Activated B cell treated with CpG ODN at 0.5 μM for 24 hours (primary cell): Measurements from ENCODE around the gene NFIB. TPM values are rescaled to one million over a fixed set of nuclear protein-coding genes. Genes with fewer than 3 reads are reported as not detected.

Source experiments
- ATAC-seq: fragments of 200-7000 bp; cut with Tn5 transposase; one replicate; pipeline ENCODE4 v1.10.0; 2021; ENCODE audit warnings: low read depth, mild to moderate bottlenecking, moderate library complexity
- CTCF ChIA-PET: fragments of 350-600 bp; sonication (Branson Sonifier 250); formaldehyde crosslinking; loops from one replicate; lab custom pipeline; 2021; ENCODE audit warnings: antibody characterized with exemption; lab: Charles Lee
- POLR2A ChIA-PET: fragments of 350-600 bp; sonication (Branson Sonifier 250); formaldehyde crosslinking; loops from one replicate; lab custom pipeline; 2021; ENCODE audit warnings: antibody characterized with exemption; lab: Charles Lee
- DNase-seq: peaks from one replicate; pipeline ENCODE4 v3.0.0; 2022
- H3K27ac Mint-ChIP-seq: one replicate; pipeline ENCODE4 v1.8.0; 2020; ENCODE audit warnings: mixed read lengths
- H3K27me3 Mint-ChIP-seq: one replicate; pipeline ENCODE4 v1.8.0; 2021; ENCODE audit warnings: mixed read lengths
- H3K36me3 Mint-ChIP-seq: one replicate; pipeline ENCODE4 v1.8.0; 2021; ENCODE audit warnings: low read depth, mixed read lengths
- H3K4me1 Mint-ChIP-seq: one replicate; pipeline ENCODE4 v1.8.0; 2021; ENCODE audit warnings: mixed read lengths
- H3K4me3 Mint-ChIP-seq: one replicate; pipeline ENCODE4 v1.8.0; 2020; ENCODE audit warnings: mild to moderate bottlenecking, mixed read lengths
- H3K9me3 Mint-ChIP-seq: one replicate; pipeline ENCODE4 v1.8.0; 2020; ENCODE audit warnings: mixed read lengths
- intact Hi-C: fragments of 100-400 bp; cut with micrococcal nuclease; formaldehyde crosslinking; loops from one replicate; pipeline ENCODE4 v1.15.1; 2024
- total RNA-seq: library from RNA; stranded (reverse); gene quantifications from 2 replicates; pipeline ENCODE4 v1.2.3, GENCODE V29; 2022
- TF ChIP-seq, protein P1 (sequence below): fragments of 200-600 bp; IDR thresholded peaks from one replicate; pipeline ENCODE4 v1.8.0; 2022; ENCODE audit warnings: antibody characterized with exemption, mild to moderate bottlenecking

Gene NFIB
- total RNA-seq, 1 donor from 2014 or later, result not detected

DNA sequence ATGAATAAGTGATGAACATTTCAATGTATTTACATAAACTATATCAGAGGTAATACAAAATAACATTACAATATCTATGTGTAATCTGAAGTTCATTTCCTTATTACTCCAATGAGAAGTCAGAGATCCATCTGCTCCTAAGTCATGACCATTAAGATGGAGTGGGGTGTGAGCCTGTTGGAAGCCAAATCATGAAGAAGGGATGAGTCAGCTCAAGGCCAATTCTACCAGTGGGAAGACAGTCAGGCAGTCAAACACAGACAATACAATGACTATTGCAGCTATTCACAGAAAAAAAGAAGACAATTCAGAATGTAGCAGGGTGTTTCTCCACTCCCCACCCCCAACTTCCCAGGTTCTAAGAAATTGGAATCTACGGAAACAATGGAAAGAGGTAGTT is 155.0 kb downstream of the NFIB start:
- ATAC-seq (no peak), DNase-seq (no peak)
- Mint-ChIP-seq H3K9me3 (no peaks in the 10 kb centered on the region), H3K27ac (no peak overlapping the region), H3K4me3 (no peak overlapping the region), H3K4me1 (no peaks in the 10 kb centered on the region), H3K36me3 (no peaks in the 10 kb centered on the region), H3K27me3 (no peaks in the 10 kb centered on the region)
- intact Hi-C loops, result no loop called here
- TF ChIP-seq, protein P1, sequence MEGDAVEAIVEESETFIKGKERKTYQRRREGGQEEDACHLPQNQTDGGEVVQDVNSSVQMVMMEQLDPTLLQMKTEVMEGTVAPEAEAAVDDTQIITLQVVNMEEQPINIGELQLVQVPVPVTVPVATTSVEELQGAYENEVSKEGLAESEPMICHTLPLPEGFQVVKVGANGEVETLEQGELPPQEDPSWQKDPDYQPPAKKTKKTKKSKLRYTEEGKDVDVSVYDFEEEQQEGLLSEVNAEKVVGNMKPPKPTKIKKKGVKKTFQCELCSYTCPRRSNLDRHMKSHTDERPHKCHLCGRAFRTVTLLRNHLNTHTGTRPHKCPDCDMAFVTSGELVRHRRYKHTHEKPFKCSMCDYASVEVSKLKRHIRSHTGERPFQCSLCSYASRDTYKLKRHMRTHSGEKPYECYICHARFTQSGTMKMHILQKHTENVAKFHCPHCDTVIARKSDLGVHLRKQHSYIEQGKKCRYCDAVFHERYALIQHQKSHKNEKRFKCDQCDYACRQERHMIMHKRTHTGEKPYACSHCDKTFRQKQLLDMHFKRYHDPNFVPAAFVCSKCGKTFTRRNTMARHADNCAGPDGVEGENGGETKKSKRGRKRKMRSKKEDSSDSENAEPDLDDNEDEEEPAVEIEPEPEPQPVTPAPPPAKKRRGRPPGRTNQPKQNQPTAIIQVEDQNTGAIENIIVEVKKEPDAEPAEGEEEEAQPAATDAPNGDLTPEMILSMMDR, result no peak
- CTCF ChIA-PET, result no interaction called here
- POLR2A ChIA-PET, result no interaction called here

DNA sequence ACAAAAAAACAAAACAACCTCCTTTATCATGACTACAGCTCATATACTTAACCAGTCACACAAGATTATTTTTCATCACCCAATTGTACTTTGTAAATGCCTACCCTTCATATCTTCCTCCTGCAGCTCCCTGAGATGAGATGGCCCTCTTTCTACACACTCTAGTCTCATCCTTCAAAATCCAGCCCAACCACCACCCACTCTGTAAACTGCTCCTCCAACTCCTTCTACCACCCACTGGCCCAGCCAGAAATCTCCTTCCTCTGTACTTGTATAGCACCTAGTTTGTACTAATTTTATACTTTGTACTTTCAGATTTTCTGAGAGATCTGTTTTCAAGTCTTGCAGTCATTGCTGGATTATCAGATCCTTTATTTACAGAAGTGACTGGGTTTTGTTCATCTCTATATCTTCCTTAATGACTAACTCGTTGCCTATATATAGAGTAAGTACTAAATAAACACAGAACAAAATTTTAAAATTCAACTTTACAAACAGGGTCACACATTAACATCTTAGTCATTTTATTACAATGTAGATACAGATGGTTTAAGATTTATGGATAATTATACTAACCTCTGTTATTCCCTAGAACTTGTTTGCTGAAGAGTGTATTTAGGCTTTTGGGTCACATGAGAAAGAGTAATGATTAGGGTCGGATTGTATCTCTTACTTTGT is 155.7 kb downstream of the NFIB start:
- Mint-ChIP-seq H3K9me3 (no peaks in the 10 kb centered on the region), H3K4me3 (no peak overlapping the region), H3K36me3 (no peaks in the 10 kb centered on the region), H3K27ac (no peak overlapping the region), H3K27me3 (no peaks in the 10 kb centered on the region), H3K4me1 (no peaks in the 10 kb centered on the region)
- DNase-seq, result no peak
- ChIA-PET CTCF (no interaction called here), POLR2A (no interaction called here)
- TF ChIP-seq, protein P1, result no peak
- no peak for ATAC-seq
- intact Hi-C loops, result no loop called here

DNA sequence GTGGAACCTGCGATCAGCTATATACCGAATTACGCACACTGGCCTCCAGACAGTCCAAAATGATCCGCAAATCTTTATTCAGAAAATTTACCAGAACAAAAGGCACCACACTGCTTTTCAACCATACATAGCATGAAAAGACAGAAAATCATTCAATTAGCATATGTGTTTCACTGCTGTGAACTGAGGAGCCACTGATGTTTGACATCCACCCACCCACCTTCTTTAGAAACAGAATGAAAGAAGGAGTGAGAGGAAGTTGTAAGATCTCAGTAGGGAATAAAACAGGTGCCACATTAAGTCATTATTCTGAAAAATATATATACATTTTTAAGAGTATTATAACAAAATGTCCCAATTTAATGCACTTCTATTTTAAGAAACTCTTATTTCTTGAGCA is 156.8 kb downstream of the NFIB start:
- intact Hi-C loops, result no loop called here
- Mint-ChIP-seq H3K4me3 (no peak overlapping the region), H3K27ac (no peak overlapping the region), H3K36me3 (no peaks in the 10 kb centered on the region), H3K9me3 (no peaks in the 10 kb centered on the region), H3K27me3 (no peaks in the 10 kb centered on the region), H3K4me1 (no peaks in the 10 kb centered on the region)
- DNase-seq, result no peak
- ChIA-PET CTCF (no interaction called here), POLR2A (no interaction called here)
- TF ChIP-seq, protein P1, result no peak
- ATAC-seq, result no peak

DNA sequence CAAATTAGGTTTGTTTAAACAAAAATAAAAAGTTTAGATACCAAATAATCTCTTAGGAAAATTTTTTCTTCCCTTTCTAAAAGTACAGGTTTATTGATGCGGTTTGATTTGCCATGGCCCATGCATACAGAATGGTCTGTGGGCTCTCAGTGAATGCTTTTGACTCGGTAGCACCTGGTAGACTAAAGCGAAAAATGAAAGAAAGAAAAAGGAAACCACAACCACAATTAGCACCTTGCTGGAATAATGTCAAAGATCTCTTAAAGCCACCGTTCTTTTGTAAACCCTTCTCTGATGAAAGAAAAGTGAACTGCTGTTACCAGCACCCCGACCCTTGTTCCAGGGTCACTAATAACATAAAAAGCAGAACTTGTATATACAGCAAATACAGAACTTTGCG is 157.9 kb downstream of the NFIB start:
- no peak for ATAC-seq

DNA sequence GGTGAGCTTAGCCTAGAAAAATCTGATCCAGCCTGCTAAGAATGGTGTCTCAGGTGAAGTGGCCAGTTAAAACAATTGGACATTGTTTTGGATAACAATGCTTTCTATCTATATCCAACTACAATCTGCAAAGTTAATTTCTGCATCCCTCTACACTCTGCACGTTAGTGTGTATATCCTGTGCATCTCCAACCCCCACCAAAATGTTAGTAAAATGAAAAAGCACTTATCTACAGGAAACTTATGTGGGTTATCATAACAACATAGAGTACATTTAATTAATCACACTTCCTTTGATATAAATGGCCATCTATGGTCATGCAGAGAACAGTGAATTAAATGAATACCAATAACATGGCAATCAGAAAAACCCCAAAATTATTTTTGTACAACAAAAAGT is 158.7 kb downstream of the NFIB start:
- Mint-ChIP-seq H3K27ac (no peak overlapping the region), H3K27me3 (no peaks in the 10 kb centered on the region), H3K9me3 (no peaks in the 10 kb centered on the region), H3K4me3 (no peak overlapping the region), H3K36me3 (no peaks in the 10 kb centered on the region), H3K4me1 (no peaks in the 10 kb centered on the region)
- ChIA-PET POLR2A (no interaction called here), CTCF (no interaction called here)
- TF ChIP-seq, protein P1, result no peak
- intact Hi-C loops, result no loop called here
- ATAC-seq (no peak), DNase-seq (no peak)

More for the DNA sequence above, 157.9 kb downstream of the NFIB start:
- ChIA-PET CTCF (no interaction called here), POLR2A (no interaction called here)
- TF ChIP-seq, protein P1, result no peak
- DNase-seq, result no peak
- Mint-ChIP-seq H3K4me3 (no peak overlapping the region), H3K9me3 (no peaks in the 10 kb centered on the region), H3K36me3 (no peaks in the 10 kb centered on the region), H3K27ac (no peak overlapping the region), H3K27me3 (no peaks in the 10 kb centered on the region), H3K4me1 (no peaks in the 10 kb centered on the region)
- intact Hi-C loops, result no loop called here
